ENCODE results near the gene LTBP1. TPM values are rescaled to one million over a fixed set of nuclear protein-coding genes. Genes with fewer than 3 reads are reported as not detected.

LTBP1 gene
- total RNA-seq, 2 experiments from 2014 or later, result 0.10 to 0.27 TPM

DNA sequence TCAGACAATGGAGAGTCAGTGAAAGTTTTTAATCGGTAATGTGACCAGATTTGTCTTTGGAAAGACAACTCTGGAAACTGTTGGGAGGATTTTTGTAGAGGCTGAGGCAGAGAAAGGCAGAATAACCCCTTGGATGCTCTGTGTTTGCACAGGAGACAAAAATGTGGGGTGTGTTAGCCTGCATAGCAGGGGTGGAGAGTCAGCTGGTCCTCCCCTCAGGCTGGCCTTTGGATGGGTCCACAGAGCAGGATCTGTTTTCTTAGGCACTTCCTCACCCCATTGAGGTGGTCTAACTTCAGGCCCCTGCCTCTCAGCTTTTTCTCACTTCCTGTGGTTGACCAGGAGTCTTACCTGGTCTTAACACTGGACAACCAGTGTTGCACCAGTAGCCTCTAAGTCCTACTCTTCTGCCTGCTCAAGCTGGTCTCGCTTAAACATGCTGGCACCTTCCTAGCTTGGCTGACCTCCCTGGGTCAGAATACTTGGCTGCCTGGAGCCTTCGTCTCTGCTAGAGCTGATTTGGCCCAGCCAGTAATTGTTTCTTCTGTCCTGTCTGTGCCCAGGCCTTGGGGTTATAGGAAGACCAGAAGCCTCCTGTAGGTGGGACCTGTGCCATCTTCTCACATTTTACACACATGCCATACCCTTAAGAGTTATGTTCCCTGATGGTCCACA, 269.9 kb downstream of the LTBP1 start:
- H3K27me3 Mint-ChIP-seq, result peaks cover 8% of the 10 kb centered on the region
- POLR2A ChIA-PET, result no interaction called here
- no peaks in the 10 kb centered on the region for H3K9me3 Mint-ChIP-seq
- H3K4me1 Mint-ChIP-seq (ENCODE audit: low read depth), result peaks cover 5% of the 10 kb centered on the region
- CTCF ChIA-PET, result no interaction called here
- DNase-seq, result no peak
- H3K27ac Mint-ChIP-seq, result no peak overlapping the region
- intact Hi-C loops (cut with micrococcal nuclease), result no loop called here
- H3K4me3 Mint-ChIP-seq, result no peak overlapping the region
- H3K36me3 Mint-ChIP-seq, result no peaks in the 10 kb centered on the region

DNA sequence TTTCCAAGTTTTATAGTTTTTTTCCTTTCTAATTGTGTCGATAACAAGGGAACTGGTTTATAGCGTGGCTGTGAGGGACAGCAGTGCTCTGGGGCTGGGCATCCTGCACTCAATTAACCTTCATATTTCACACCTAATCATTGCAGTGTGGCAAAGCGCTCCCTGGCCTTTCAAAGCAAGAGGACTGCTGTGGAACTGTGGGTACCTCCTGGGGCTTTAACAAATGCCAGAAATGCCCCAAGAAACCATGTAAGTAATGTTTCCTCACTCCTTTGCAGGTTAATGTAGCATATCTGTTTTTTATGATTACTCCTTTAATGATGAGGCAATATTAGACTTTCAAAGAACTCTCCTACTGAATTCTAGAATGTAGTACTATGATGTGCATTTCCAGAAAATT, 270.7 kb downstream of the LTBP1 start:
- Mint-ChIP-seq H3K4me1 (ENCODE audit: low read depth) (peaks cover 5% of the 10 kb centered on the region), H3K27me3 (peaks cover 8% of the 10 kb centered on the region), H3K36me3 (no peaks in the 10 kb centered on the region), H3K9me3 (no peaks in the 10 kb centered on the region), H3K27ac (no peak overlapping the region), H3K4me3 (no peak overlapping the region)
- CTCF ChIA-PET, result no interaction called here
- intact Hi-C loops (cut with micrococcal nuclease), result no loop called here
- POLR2A ChIA-PET, result no interaction called here
- no peak for DNase-seq

- no peaks in the 10 kb centered on the region for H3K9me3 Mint-ChIP-seq
- intact Hi-C loops (cut with micrococcal nuclease), result no loop called here
- POLR2A ChIA-PET, result interaction anchor here (0.6 kb wide), 1 partner anchor 30 kb away, joined by 3 read pairs; no protein-coding TSS in a partner anchor
- H3K4me3 Mint-ChIP-seq, result no peak overlapping the region
- no peaks in the 10 kb centered on the region for H3K36me3 Mint-ChIP-seq
- CTCF ChIA-PET, result no interaction called here
- H3K27ac Mint-ChIP-seq, result no peak overlapping the region
- no peak for DNase-seq
- H3K4me1 Mint-ChIP-seq (ENCODE audit: low read depth), result peaks cover 5% of the 10 kb centered on the region
- H3K27me3 Mint-ChIP-seq, result peaks cover 10% of the 10 kb centered on the region
Measured at GRCh38 chr2:33219114-33219513, 272.4 kb downstream of the LTBP1 start.

DNA sequence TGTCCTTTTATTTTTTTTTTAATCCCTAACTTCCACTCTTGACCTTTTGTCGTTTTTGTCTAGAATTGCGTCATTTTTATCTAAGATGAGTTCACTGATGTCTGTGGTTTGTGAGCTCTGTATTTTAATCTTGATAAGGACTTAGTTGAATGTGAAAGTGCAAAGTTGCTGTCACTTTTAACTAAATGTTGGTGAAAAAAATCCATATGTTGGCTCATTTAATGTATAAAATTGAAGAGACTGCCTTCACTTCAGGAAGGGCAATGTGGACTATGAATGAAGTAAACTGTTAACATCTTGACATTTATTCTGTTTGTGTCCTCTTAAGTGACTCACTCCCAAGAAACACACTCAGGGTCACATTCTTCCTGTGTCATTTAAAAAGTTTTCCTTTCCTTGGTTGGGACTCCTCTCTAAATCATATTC, 273.1 kb downstream of the LTBP1 start:
- POLR2A ChIA-PET, result no interaction called here
- CTCF ChIA-PET, result no interaction called here
- no peaks in the 10 kb centered on the region for H3K36me3 Mint-ChIP-seq
- H3K4me3 Mint-ChIP-seq, result no peak overlapping the region
- intact Hi-C loops (cut with micrococcal nuclease), result no loop called here
- peaks cover 5% of the 10 kb centered on the region for H3K4me1 Mint-ChIP-seq (ENCODE audit: low read depth)
- DNase-seq, result no peak
- H3K27me3 Mint-ChIP-seq, result peaks cover 10% of the 10 kb centered on the region
- no peak overlapping the region for H3K27ac Mint-ChIP-seq
- H3K9me3 Mint-ChIP-seq, result no peaks in the 10 kb centered on the region

DNA sequence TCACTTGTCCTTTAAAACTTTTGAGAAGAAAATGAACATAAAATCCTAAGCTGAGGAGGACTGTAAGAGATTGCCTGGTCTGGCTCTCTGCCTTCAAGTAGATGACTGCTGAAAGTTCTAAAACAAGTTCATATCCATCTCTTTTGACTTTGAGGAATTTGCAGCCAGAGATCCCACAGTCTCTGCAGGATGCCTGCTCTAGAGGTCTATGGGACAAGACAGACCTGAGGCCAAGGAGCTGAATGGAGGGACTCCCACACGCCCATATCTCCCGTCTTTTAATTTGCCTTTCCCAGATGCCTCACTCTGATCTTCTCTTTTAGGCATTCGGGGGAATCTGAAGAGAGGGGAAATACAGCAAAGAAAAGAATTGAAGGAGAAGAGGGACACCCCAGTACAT, 273.8 kb downstream of the LTBP1 start:
- H3K36me3 Mint-ChIP-seq, result no peaks in the 10 kb centered on the region
- peaks cover 5% of the 10 kb centered on the region for H3K9me3 Mint-ChIP-seq

GRCh38 chr2:33221046-33221784, 274.5 kb downstream of the LTBP1 start:
- Mint-ChIP-seq H3K4me3 (no peak overlapping the region), H3K9me3 (peaks cover 7% of the 10 kb centered on the region), H3K36me3 (no peaks in the 10 kb centered on the region), H3K27me3 (peaks cover 10% of the 10 kb centered on the region), H3K27ac (no peak overlapping the region), H3K4me1 (ENCODE audit: low read depth) (peaks cover 7% of the 10 kb centered on the region)
- ChIA-PET POLR2A (no interaction called here), CTCF (no interaction called here)
- intact Hi-C loops (cut with micrococcal nuclease), result no loop called here
- DNase-seq, result no peak

More for the DNA sequence above, 273.8 kb downstream of the LTBP1 start:
- intact Hi-C loops (cut with micrococcal nuclease), result no loop called here
- CTCF ChIA-PET, result no interaction called here
- peaks cover 10% of the 10 kb centered on the region for H3K27me3 Mint-ChIP-seq
- H3K27ac Mint-ChIP-seq, result no peak overlapping the region
- H3K4me3 Mint-ChIP-seq, result no peak overlapping the region
- DNase-seq, result no peak
- peaks cover 5% of the 10 kb centered on the region for H3K4me1 Mint-ChIP-seq (ENCODE audit: low read depth)
- POLR2A ChIA-PET, result no interaction called here

- DNase-seq, result no peak
- Mint-ChIP-seq H3K36me3 (no peaks in the 10 kb centered on the region), H3K9me3 (peaks cover 7% of the 10 kb centered on the region), H3K27me3 (peaks cover 10% of the 10 kb centered on the region), H3K4me1 (ENCODE audit: low read depth) (peaks cover 7% of the 10 kb centered on the region), H3K27ac (no peak overlapping the region), H3K4me3 (no peak overlapping the region)
- POLR2A ChIA-PET, result no interaction called here
- CTCF ChIA-PET, result no interaction called here
- intact Hi-C loops (cut with micrococcal nuclease), result no loop called here
Measured at GRCh38 chr2:33222309-33222708, 275.6 kb downstream of the LTBP1 start.

DNA sequence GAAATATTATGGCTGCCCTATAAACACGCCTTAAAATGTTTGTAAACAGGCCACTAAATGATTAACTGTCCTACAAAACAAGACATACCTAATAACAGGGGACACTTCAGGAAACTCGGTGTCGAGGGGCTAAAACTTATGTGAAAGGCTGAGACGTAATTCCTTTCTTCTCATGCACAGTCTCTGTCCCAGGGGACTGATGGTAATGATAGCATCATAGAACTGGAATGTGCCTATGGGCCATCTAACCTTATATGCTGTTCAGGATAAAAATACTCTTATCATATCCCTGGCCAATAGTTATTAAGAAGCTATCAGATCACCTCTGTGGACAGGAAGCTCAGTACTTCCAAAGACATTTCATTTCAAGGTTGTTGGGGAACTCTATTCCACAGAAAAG, 277.1 kb downstream of the LTBP1 start:
- ChIA-PET POLR2A (no interaction called here), CTCF (no interaction called here)
- DNase-seq, result no peak
- H3K27me3 Mint-ChIP-seq, result peaks cover 13% of the 10 kb centered on the region
- H3K4me1 Mint-ChIP-seq (ENCODE audit: low read depth), result peaks cover 7% of the 10 kb centered on the region
- intact Hi-C loops (cut with micrococcal nuclease), result no loop called here
- H3K4me3 Mint-ChIP-seq, result no peak overlapping the region
- no peak overlapping the region for H3K27ac Mint-ChIP-seq
- H3K36me3 Mint-ChIP-seq, result no peaks in the 10 kb centered on the region
- H3K9me3 Mint-ChIP-seq, result peaks cover 7% of the 10 kb centered on the region

DNA sequence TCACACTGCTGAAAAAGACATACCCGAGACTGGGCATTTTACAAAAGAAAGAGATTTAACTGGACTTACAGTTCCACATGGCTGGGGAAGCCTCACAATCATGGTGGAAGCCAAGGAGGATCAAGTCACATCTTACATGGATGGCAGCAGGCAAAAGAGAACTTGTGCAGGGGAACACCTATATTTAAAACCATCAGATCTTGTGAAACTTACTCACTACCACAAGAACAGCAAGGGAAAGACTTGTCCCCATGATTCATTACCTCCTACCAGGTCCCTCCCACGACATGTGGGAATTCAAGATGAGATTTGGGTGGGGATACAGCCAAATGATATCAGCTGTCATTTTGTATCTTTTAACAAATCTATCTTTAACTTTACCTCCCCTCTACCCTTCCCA, 278.6 kb downstream of the LTBP1 start:
- peaks cover 10% of the 10 kb centered on the region for H3K27me3 Mint-ChIP-seq
- no peak for DNase-seq
- no peak overlapping the region for H3K4me3 Mint-ChIP-seq
- POLR2A ChIA-PET, result no interaction called here
- no peaks in the 10 kb centered on the region for H3K36me3 Mint-ChIP-seq
- H3K27ac Mint-ChIP-seq, result no peak overlapping the region
- H3K9me3 Mint-ChIP-seq, result peaks cover 7% of the 10 kb centered on the region
- peaks cover 3% of the 10 kb centered on the region for H3K4me1 Mint-ChIP-seq (ENCODE audit: low read depth)
- intact Hi-C loops (cut with micrococcal nuclease), result no loop called here
- CTCF ChIA-PET, result no interaction called here

DNA sequence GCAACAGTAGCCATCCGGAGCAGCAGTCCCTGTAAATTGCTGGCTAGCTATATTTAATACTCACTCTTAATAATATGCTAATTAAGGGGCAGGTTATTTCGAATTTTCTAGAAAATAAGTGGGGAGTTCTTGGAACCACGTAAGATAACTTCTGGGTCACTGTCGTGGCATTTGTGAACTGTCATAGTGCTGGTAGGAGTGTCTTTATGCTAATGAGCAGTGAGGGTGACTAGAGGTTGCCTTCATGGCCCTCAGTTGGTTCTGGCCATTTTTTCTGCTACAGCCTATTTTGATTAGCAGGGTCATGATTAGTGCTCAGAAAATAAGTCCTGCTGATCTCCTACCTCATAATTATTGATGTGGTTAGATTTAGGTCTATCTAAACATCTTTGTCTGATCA, 279.8 kb downstream of the LTBP1 start:
- H3K9me3 Mint-ChIP-seq, result peaks cover 7% of the 10 kb centered on the region
- intact Hi-C loops (cut with micrococcal nuclease), result no loop called here
- POLR2A ChIA-PET, result no interaction called here

GRCh38 chr2:33229646-33230045, 282.9 kb downstream of the LTBP1 start:
- DNase-seq, result no peak
- no peak overlapping the region for H3K27ac Mint-ChIP-seq
- no peaks in the 10 kb centered on the region for H3K36me3 Mint-ChIP-seq
- peaks cover 7% of the 10 kb centered on the region for H3K9me3 Mint-ChIP-seq
- intact Hi-C loops (cut with micrococcal nuclease), result no loop called here
- POLR2A ChIA-PET, result no interaction called here
- H3K27me3 Mint-ChIP-seq, result peaks cover 10% of the 10 kb centered on the region
- CTCF ChIA-PET, result interaction anchor here (1.0 kb wide), 1 partner anchor 168 kb away, joined by 4 read pairs; no protein-coding TSS in a partner anchor
- peaks cover 3% of the 10 kb centered on the region for H3K4me1 Mint-ChIP-seq (ENCODE audit: low read depth)
- H3K4me3 Mint-ChIP-seq, result no peak overlapping the region

More for the DNA sequence above, 279.8 kb downstream of the LTBP1 start:
- Mint-ChIP-seq H3K4me3 (no peak overlapping the region), H3K27me3 (peaks cover 10% of the 10 kb centered on the region), H3K27ac (no peak overlapping the region), H3K4me1 (ENCODE audit: low read depth) (peaks cover 3% of the 10 kb centered on the region), H3K36me3 (no peaks in the 10 kb centered on the region)
- DNase-seq, result no peak
- CTCF ChIA-PET, result no interaction called here

GRCh38 chr2:33230195-33230594, 283.4 kb downstream of the LTBP1 start:
- intact Hi-C loops (cut with micrococcal nuclease), result no loop called here
- CTCF ChIA-PET, result no interaction called here
- POLR2A ChIA-PET, result no interaction called here
- H3K36me3 Mint-ChIP-seq, result no peaks in the 10 kb centered on the region
- H3K9me3 Mint-ChIP-seq, result peaks cover 6% of the 10 kb centered on the region
- DNase-seq, result no peak
- peaks cover 3% of the 10 kb centered on the region for H3K4me1 Mint-ChIP-seq (ENCODE audit: low read depth)
- H3K4me3 Mint-ChIP-seq, result no peak overlapping the region
- peaks cover 10% of the 10 kb centered on the region for H3K27me3 Mint-ChIP-seq
- H3K27ac Mint-ChIP-seq, result no peak overlapping the region

DNA sequence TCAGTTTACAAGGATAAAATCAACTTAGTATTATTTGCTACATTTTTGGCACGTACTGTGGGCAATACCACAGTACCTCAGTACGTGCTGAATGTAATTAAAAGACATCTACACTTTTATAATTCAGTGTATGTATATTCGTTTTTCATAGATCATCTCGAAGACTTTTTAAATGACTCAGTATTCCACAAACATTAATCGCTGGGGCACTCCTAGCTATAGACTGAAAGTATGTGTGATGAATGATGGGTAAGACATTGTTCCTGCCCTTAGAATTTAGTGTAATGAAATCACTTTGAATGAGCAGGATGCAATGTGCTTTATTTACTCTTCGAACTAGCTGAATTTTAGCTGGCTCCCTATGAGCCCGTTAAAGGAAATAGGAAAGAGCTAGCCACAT, 284.1 kb downstream of the LTBP1 start:
- Mint-ChIP-seq H3K4me1 (ENCODE audit: low read depth) (no peaks in the 10 kb centered on the region), H3K27me3 (peaks cover 11% of the 10 kb centered on the region), H3K4me3 (no peak overlapping the region), H3K36me3 (no peaks in the 10 kb centered on the region), H3K9me3 (no peaks in the 10 kb centered on the region), H3K27ac (no peak overlapping the region)
- intact Hi-C loops (cut with micrococcal nuclease), result no loop called here
- ChIA-PET CTCF (no interaction called here), POLR2A (no interaction called here)
- DNase-seq, result no peak
